Measurements from ENCODE around the gene FRMD5.

DNA sequence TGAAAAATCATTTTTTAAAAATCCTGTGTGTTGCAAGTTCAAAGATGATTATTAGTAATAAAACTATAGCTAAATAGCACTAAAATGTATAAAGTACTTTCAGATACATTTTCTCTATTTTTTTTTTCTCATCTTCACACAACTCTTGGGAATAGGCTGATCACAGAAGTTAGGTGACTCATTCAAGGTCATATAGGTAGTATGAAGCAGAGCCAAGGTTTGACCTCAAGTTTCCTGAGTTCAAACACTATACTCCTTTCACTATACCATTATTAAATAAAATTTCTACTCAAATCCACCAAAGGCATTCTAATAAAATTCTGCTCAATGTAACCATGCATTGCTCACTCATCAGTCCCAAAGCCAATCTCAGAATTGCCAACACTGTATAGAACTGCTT lies 21.3 kb downstream of the FRMD5 start:
- no peak for TF ChIP-seq CTCF (IDR thresholded peaks at IDR 0.05)
- no peak for TF ChIP-seq POLR2A (IDR thresholded peaks at IDR 0.05)
- no peak for TF ChIP-seq EP300 (IDR thresholded peaks at IDR 0.05; ENCODE audit: low read depth)
- TF ChIP-seq POLR2AphosphoS5 (IDR thresholded peaks at IDR 0.05), result no peak
